ENCODE measurements around the gene NUBPL. TPM values are rescaled to one million over a fixed set of nuclear protein-coding genes. Genes with fewer than 3 reads are reported as not detected.
"Not testable (repeated sequence)": the region's sequence is repeated elsewhere in the genome, so short reads cannot be mapped to it uniquely, and the experiment has no call there.

Gene NUBPL
- total RNA-seq, 1 donor from 2014 or later: 15.1 TPM

DNA sequence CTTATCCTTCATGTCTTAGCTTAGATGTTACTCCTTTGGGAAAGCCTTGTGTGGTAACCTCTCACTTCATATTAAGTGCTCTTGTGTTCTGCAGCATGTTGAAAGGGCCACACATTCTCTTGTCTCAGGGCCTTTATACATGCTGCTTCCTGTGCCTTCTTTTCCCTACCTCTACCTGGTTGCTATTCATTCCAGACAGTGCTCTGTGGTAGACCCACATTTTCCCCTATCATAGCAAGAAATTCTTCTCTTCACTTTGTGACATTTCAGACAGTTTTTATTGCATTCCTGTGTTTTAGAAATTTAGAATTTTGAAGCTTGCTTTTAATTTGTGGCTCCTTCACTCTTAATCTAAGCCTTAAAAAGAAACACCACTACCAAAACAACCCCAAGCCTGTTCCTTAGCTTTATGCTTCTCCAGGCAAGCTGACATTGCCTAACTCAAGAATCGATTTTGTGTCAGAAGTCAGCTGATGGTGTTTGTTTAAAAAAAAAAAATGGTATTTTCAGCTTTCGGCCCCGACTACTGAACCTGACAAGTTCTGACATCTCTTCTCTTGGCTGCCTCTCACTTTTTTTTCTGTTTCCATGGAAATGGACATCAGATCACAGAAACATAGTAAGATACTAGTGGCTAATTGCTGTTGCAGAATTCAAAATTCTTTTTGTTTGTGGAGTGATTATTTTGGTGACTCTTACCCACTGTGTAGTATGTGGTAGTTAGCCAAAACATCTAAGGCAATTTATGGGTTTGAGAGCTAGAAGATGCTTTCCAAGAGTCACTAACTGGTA, 156.3 kb downstream of the NUBPL start:
- DNase-seq (ENCODE audit: low spot score in 2 of 2) (no peak), FAIRE-seq (no peak)

DNA sequence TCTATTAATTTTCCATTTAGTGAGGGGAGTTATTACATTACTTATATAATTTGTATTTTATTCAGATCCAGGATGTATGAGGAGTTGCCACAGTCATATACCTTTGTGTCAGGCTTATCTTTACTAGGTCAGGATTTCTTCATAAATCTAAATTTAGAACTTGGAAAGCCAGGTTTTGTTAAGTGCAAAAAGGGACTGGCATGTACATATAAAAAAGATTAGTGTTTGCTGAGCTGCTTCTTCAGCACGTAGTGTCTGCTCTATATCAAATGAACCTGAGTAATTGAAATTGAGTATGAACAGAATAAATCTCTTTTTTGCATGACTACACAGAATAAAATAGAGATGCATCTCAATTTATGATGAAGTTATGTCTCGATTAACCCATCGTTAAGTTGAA, 157.4 kb downstream of the NUBPL start:
- no peak for DNase-seq (ENCODE audit: low spot score in 2 of 2)
- FAIRE-seq: no peak

- no peak for DNase-seq (ENCODE audit: low spot score in 2 of 2)
- FAIRE-seq: no peak
Observed at GRCh38 chr14:31718985-31719384, 157.8 kb downstream of the NUBPL start.

DNA sequence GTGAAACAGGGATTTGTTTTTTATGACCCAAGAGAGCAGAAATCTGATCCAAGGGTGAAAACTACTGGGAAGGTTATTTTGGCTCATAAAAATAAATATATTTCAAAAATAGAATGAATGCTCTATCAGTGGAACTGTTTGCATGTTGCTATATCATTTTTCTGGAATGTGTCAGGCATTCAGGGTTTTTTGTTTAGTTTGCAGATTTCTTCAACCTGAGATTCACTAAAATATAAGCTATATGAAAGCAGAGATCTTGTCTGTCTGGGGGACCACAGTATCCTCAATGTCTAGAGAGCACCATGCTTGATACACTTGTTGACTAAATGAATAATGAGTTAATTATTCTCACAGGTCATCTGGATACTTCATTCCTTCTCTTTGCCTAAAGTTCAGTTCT, 165.1 kb downstream of the NUBPL start:
- DNase-seq (ENCODE audit: low spot score in 2 of 2) (no peak), FAIRE-seq (no peak)

DNA sequence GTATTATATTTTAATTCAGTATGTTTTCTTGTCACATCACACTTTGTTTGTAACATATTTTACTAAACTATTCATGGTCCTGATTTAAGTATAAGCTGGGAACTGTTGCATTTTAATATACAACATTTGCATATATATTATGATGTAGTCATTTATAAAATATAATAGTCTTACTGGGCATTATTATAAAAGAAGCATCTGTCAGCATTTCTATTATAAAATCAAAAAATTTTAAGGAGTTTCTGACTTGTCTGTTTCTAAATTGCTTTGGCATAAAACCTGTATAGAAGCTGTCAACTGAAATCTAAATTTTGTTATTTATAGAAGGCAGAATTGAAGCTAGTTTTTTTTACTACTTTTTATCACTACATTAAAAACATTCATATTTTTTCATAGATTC, 166.6 kb downstream of the NUBPL start:
- FAIRE-seq (peak; percentile 23), DNase-seq (ENCODE audit: low spot score in 2 of 2) (no peak)

DNA sequence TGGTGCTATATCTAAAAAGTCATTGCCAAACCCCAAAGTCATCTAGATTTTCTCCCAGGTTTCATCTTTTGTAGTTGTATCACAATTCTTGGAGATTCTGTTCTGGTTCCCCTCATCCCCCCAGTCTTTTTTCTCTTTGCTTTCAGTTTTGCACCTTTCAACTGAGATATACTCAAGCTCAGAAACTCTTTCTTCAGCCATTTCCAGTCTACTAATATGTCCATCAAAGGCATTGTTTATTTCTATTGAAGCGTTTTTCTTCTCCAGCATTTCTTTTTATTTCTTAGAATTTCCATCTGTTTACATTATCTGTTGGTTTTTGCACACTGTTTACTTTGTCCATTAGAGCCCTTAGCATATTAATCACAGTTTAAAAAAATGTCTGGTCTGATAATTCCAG, 179.5 kb downstream of the NUBPL start:
- DNase-seq (ENCODE audit: low spot score in 2 of 2) (no peak), FAIRE-seq (no peak)

- DNase-seq (ENCODE audit: low spot score in 2 of 2): no peak
- no peak for FAIRE-seq
Observed at GRCh38 chr14:31745741-31746140, 184.5 kb downstream of the NUBPL start.

DNA sequence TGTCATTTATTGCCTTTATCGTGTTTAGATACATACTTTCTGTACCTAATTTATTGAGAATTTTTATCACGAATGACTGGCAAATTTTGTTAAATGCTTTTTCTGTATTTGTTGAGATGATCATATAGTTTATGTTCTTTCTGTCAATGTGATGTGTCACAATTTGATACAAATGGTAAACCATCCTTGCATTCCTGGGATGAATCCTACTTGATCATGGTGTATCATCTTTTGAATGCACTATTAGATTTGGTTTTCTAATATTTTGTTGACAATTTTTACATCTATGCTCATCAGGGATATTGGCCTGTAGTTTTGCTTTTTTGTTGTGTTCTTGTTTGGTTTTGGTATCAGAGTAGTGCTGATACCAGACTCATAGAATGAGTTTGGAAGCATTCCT, 185.1 kb downstream of the NUBPL start:
- FAIRE-seq (no peak), DNase-seq (ENCODE audit: low spot score in 2 of 2) (no peak)

DNA sequence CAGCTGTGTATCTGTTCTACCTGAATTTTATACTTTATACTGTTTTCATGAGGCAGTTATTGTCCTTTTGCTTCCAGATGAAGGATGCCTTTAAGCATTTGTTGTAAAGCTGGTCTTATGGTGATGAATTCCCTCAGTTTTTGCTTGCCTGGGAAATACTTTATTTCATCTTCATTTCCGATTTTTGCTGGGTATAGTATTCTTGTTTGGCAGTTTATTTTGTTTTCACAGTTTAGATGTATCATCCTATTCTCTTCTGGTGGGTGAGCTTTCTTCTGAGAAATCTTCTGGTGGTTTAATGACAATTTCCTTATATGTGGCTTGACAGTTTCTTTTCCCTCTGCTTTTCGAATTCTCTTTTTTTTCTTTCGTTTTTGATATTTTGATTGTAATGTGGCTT, 188.1 kb downstream of the NUBPL start:
- DNase-seq (ENCODE audit: low spot score in 2 of 2) (no peak), FAIRE-seq (no peak)

DNA sequence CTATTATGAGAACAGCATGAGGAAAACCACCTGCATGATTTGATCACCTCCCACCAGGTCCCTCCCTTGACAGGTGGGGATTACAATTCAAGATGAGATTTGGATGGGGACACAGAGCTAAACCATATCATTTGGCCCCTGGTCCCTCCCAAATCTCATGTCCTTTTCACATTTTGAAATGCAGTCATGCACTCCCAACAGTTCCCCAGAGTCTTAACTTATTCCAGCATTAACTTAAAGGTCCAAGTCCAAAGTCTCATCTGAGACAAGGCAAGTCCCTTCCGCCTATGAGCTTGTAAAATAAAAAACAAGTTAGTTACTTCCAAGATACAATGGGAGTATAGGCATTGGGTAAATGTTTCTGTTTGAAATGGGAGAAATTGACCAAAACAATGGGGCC, 189.8 kb downstream of the NUBPL start:
- not testable (repeated sequence) for FAIRE-seq; DNase-seq (ENCODE audit: low spot score in 2 of 2)

DNA sequence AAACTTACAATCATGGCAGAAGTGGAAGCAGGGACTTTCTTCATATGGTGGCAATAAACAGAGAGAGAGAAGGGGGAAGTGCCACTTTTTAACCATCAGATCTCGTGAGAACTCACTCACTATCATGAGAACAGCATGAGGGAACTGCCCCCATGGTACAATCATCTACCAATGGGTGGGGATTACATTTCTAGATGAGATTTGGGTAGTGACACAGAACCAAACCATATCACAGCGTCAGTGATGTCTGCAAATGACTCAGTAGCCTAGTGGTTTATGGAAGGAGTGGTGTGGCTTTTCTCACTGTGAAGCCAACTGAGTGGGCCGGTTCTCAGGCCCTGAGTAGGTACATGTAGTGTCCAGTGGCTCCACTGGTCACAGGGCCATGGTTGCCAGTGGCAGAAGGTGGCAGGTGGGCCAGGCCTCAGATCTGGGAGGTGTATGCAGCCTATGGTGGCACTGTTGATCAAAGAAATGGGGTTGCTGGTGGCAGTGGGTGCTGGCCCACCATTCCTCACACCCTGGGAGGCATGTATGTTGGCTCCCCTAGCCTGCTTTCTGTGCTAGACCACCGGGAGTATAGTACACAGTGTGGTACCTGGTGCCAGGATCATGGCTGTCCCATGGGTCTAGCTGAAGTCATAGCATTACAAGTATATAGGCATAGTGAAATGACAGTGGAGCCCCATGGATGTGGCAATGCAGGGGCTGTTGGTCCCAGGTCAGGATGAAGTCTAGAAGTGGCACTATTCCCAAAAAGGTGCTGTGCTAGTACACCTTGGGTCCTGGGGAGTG, 191.9 kb downstream of the NUBPL start:
- no peak for FAIRE-seq
- no peak for DNase-seq (ENCODE audit: low spot score in 2 of 2)

- no peak for DNase-seq (ENCODE audit: low spot score in 2 of 2)
- FAIRE-seq: no peak
Observed at GRCh38 chr14:31758941-31759340, 197.7 kb downstream of the NUBPL start.

- FAIRE-seq (no peak), DNase-seq (ENCODE audit: low spot score in 2 of 2) (no peak)
Observed at GRCh38 chr14:31760277-31760676, 199.1 kb downstream of the NUBPL start.

GRCh38 chr14:31761325-31761724, 200.1 kb downstream of the NUBPL start:
- DNase-seq (ENCODE audit: low spot score in 2 of 2) (no peak), FAIRE-seq (no peak)

DNA sequence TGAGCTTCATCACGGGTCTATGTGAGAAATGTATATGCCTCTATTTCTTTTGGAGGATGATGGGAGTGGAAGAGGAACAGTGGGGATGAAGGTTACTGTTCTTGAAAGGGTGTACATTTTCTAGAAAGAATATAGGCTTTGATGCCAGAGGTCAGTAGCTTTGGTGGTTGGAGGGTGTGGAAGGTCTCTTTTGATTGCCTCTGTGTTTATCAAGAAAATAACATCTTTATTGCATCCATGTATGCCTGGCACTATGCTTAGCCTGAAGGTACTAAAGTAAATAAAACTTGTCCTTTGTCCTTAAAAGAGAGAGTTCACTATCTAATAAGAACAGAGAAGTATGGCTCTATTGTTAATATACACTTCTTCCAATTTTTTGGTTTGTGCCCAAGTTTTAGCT, 201.8 kb downstream of the NUBPL start:
- no peak for FAIRE-seq
- DNase-seq (ENCODE audit: low spot score in 2 of 2): no peak

- no peak for FAIRE-seq
- DNase-seq (ENCODE audit: low spot score in 2 of 2): no peak
Observed at GRCh38 chr14:31766315-31766892, 205.2 kb downstream of the NUBPL start.

- FAIRE-seq (no peak), DNase-seq (ENCODE audit: low spot score in 2 of 2) (no peak)
Observed at GRCh38 chr14:31768355-31768754, 207.2 kb downstream of the NUBPL start.

- DNase-seq (ENCODE audit: low spot score in 2 of 2) (no peak), FAIRE-seq (no peak)
Observed at GRCh38 chr14:31770271-31770670, 209.1 kb downstream of the NUBPL start.

DNA sequence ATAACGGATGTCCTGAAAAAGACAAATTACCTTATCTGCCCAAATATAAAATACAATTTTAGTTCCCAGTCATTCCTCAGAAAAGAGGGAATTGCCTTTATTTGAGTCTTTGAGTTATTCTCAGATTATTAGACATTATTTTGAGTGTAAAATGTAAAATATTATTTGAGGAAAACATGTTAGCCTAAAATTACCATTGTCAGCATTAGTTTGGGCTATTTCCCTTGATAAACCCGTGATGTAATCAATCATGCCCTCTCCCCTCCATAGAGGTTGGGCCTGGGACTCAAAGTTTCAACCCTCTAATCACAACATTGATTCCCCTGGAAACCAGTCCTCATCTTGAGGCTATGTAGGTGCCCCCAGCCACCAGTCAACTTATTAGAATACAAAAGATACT, 213.4 kb downstream of the NUBPL start:
- DNase-seq (ENCODE audit: low spot score in 2 of 2): no peak
- no peak for FAIRE-seq

DNA sequence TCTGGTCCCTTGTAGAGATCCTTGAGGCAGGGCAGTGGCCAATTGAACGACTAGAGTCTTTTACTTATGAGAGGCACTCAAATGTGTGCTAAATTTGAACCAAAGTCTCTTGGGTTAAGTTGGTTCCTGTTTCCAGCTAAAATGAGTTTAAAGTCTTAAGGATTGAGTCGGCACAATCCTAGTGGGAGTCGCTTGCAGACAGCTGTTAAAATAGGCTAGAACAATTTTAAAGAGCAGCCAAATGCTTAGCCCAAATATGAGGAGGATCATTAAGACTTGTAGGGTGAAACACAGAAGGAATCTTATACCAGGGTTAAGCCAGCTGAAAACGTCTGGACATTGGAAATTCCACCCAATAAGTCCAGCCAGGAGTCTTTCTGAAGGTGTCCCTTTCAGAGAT, 216.1 kb downstream of the NUBPL start:
- DNase-seq (ENCODE audit: low spot score in 2 of 2) (no peak), FAIRE-seq (no peak)

GRCh38 chr14:31781578-31781977, 220.4 kb downstream of the NUBPL start:
- DNase-seq (ENCODE audit: low spot score in 2 of 2) (no peak), FAIRE-seq (no peak)

GRCh38 chr14:31785574-31785973, 224.4 kb downstream of the NUBPL start:
- FAIRE-seq (no peak), DNase-seq (ENCODE audit: low spot score in 2 of 2) (no peak)
